ENCODE measurements around the gene CLDND1.

GRCh38 chr3:98534168-98534567, 11.5 kb upstream of the CLDND1 start:
- TF ChIP-seq POLR2A (IDR thresholded peaks at IDR 0.05) (no peak), CTCF (IDR thresholded peaks at IDR 0.05) (no peak)
